Endothelial cell (in vitro differentiated cells): Measurements from ENCODE around the gene ISOC2. TPM values are rescaled to one million over a fixed set of nuclear protein-coding genes. Genes with fewer than 3 reads are reported as not detected.

Source experiments
- DNase-seq: peaks from one replicate; pipeline ENCODE4 v3.0.0; 2021; ENCODE audit warnings: low spot score
- H3K27ac Mint-ChIP-seq: one replicate; pipeline ENCODE4 v1.8.0; 2021; ENCODE audit warnings: mixed read lengths, inconsistent platforms; ENCODE audit not compliant: unreplicated experiment
- H3K27me3 Mint-ChIP-seq: one replicate; pipeline ENCODE4 v1.8.0; 2021; ENCODE audit warnings: mild to moderate bottlenecking, moderate library complexity, mixed read lengths, inconsistent platforms; ENCODE audit not compliant: unreplicated experiment
- H3K36me3 Mint-ChIP-seq: one replicate; pipeline ENCODE4 v1.8.0; 2021; ENCODE audit warnings: mild to moderate bottlenecking, low read depth, mixed read lengths, inconsistent platforms; ENCODE audit not compliant: unreplicated experiment
- H3K4me1 Mint-ChIP-seq: one replicate; pipeline ENCODE4 v1.8.0; 2021; ENCODE audit warnings: mild to moderate bottlenecking, mixed read lengths, inconsistent platforms; ENCODE audit not compliant: unreplicated experiment
- H3K4me3 Mint-ChIP-seq: one replicate; pipeline ENCODE4 v1.8.0; 2021; ENCODE audit warnings: mild to moderate bottlenecking, mixed read lengths, inconsistent platforms; ENCODE audit not compliant: unreplicated experiment
- H3K9me3 Mint-ChIP-seq: one replicate; pipeline ENCODE4 v1.8.0; 2021; ENCODE audit warnings: mixed read lengths, inconsistent platforms; ENCODE audit not compliant: unreplicated experiment
- total RNA-seq: library from RNA; stranded (reverse); fragmentation: NEBNext Ultra II Directional; extraction: Animal tissue kit (Norgen Biotek cat#: 25700); gene quantifications from one replicate; pipeline ENCODE4 v1.2.1, GENCODE V29; 2021; ENCODE audit not compliant: unreplicated experiment
- TF ChIP-seq, protein P1 (sequence below): fragments of 200-600 bp; sonication (generic); IDR thresholded peaks from one replicate; pipeline ENCODE4 v1.5.0; 2021; ENCODE audit warnings: antibody characterized with exemption; ENCODE audit not compliant: unreplicated experiment

ISOC2 gene
- total RNA-seq, 1 donor from 2014 or later = 20.2 TPM

DNA sequence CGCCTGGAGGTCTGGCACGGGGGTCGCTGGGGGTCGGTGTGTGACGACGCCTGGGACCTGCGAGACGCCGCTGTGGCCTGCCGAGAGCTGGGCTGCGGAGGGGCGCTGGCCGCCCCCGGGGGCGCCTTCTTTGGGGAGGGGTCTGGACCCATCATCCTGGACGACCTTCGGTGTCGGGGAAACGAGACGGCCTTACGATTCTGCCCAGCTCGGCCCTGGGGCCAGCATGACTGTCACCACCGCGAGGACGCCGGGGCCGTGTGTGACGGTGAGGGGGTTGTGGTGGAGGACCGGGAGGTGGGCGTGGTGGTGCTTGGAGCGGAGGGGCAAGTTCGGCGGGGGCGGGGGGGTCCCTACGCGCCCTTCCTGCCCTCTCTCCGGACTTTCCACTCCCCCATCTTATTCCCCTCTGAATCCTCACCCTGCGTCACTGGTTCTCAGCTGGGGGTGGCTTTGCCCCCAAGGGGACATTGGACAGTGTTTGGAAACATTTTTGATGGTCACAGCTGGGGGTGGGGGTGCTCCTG lies 32.3 kb upstream of the ISOC2 start:
- H3K4me1 Mint-ChIP-seq = no peaks in the 10 kb centered on the region
- H3K36me3 Mint-ChIP-seq = no peaks in the 10 kb centered on the region
- no peak overlapping the region for H3K4me3 Mint-ChIP-seq
- DNase-seq = no peak
- TF ChIP-seq, protein P1, sequence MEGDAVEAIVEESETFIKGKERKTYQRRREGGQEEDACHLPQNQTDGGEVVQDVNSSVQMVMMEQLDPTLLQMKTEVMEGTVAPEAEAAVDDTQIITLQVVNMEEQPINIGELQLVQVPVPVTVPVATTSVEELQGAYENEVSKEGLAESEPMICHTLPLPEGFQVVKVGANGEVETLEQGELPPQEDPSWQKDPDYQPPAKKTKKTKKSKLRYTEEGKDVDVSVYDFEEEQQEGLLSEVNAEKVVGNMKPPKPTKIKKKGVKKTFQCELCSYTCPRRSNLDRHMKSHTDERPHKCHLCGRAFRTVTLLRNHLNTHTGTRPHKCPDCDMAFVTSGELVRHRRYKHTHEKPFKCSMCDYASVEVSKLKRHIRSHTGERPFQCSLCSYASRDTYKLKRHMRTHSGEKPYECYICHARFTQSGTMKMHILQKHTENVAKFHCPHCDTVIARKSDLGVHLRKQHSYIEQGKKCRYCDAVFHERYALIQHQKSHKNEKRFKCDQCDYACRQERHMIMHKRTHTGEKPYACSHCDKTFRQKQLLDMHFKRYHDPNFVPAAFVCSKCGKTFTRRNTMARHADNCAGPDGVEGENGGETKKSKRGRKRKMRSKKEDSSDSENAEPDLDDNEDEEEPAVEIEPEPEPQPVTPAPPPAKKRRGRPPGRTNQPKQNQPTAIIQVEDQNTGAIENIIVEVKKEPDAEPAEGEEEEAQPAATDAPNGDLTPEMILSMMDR = no peak
- H3K27me3 Mint-ChIP-seq = no peaks in the 10 kb centered on the region
- H3K27ac Mint-ChIP-seq = no peak overlapping the region
- H3K9me3 Mint-ChIP-seq = no peaks in the 10 kb centered on the region

DNA sequence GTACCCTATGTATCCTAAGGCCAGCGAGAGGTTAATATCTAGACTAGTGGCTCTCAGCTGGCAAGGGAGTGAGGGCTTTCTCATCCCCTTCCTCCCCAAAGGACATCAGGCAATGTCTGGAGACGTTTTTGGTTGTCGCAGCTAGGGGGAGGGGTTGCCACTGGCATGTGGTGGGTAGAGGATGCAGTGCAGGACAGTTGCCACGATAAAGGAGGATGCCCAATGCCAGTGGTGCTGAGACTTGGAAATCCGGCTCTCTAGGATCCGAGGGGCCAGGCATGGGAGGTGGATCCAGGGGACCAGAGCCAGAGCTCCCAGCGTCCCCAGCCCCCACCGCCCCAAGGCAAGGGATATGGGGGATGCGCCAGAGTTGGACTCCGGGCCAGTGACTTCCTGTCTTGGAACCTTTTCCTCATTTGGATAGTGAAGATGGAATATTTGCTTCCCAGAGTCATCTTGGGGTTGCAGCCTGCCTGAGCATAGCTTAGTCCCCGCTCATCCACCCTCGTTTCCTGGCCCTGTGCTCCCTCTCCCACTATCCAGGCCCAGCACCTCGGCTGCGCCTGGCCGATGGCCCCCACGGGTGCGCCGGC lies 31.7 kb upstream of the ISOC2 start:
- TF ChIP-seq, protein P1 = no peak
- H3K27me3 Mint-ChIP-seq = peaks cover 2% of the 10 kb centered on the region
- no peak overlapping the region for H3K4me3 Mint-ChIP-seq
- H3K27ac Mint-ChIP-seq = no peak overlapping the region
- no peaks in the 10 kb centered on the region for H3K9me3 Mint-ChIP-seq
- no peak for DNase-seq
- H3K36me3 Mint-ChIP-seq = no peaks in the 10 kb centered on the region
- H3K4me1 Mint-ChIP-seq = no peaks in the 10 kb centered on the region

DNA sequence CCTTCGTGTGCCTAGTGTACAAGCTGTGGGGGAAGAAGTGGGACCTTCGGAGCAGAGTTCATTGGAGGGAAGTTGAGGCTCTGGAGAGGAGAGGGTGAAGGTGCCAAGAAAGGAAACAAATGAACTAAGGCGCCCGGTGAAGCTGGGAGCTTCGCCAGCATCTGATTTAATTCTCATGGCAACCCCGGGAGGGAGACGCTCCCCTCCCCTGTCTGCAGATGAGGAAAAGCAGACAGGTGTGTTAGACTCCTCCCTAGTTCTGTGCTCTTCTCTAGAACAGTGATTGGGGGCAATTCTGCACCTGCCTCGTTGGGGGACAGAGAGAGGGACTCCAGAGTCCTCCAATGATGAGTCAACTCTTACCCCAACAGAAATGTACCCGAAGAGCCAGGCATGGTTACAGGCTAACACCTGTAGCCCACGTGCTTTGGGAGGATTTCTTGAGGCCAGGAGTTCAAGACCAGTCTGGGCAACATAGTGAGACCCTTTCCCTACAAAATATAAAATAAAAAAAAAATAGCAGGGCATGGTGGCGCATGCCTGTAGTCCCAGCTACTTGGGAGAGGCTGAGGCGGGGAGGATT lies 31.0 kb upstream of the ISOC2 start:
- no peak overlapping the region for H3K27ac Mint-ChIP-seq
- H3K27me3 Mint-ChIP-seq = peaks cover 2% of the 10 kb centered on the region

DNA sequence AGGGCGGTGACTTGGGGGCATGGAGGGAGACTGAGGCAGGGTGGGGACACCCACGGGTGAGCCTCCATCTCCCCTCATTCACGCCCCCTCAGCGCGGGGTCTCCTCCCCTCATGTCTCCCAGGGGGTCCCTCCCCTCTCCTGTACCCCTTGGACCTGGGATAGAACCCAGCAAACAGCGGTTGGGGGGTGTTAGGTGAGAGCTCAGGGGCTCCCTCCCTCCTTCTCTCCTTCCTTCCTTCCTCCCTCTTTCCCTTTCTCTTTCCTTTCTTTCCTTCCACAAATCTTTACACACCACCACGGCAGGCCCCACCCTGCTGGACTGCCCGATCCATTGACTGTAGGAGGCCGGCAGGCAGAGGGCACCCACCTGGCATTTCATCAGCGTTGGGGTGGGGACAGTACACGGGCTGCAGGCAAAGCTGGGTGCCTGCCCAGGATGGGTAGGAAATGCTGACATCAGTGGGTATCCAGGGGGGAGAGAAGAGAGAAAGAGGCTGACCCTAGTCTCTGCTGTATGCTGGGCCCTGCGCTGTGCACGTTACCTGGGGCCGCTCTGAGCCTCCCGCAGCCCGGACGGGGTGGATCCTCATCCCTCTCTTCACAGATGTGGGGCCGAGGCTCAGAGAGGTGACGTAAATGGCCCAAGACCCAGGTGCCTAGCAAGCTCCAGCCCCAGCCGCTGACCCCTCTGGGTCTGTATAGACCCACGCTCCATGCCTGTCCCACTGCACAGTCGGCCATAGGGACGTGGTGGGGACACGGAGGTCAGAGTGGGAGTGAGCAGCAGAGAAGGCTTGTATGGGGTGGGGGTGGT lies 30.3 kb upstream of the ISOC2 start:
- H3K4me3 Mint-ChIP-seq = no peak overlapping the region
- no peak overlapping the region for H3K27ac Mint-ChIP-seq
- H3K36me3 Mint-ChIP-seq = no peaks in the 10 kb centered on the region
- H3K9me3 Mint-ChIP-seq = no peaks in the 10 kb centered on the region
- no peak for DNase-seq
- peaks cover 2% of the 10 kb centered on the region for H3K27me3 Mint-ChIP-seq
- TF ChIP-seq, protein P1 = no peak
- H3K4me1 Mint-ChIP-seq = peaks cover 9% of the 10 kb centered on the region

More for the DNA sequence above, 31.0 kb upstream of the ISOC2 start:
- H3K36me3 Mint-ChIP-seq = no peaks in the 10 kb centered on the region
- no peak overlapping the region for H3K4me3 Mint-ChIP-seq
- no peaks in the 10 kb centered on the region for H3K9me3 Mint-ChIP-seq
- TF ChIP-seq, protein P1 = no peak
- H3K4me1 Mint-ChIP-seq = peaks cover 3% of the 10 kb centered on the region
- DNase-seq = no peak
